HG03095 (cell line): ENCODE data around the gene KCTD18.

Experiments
- ATAC-seq: cut with Tn5 transposase; IDR thresholded peaks from one replicate; pipeline ENCODE4 v1.9.1; 2021; ENCODE audit warnings: moderate library complexity; ENCODE audit not compliant: unreplicated experiment

KCTD18 gene

GRCh38 chr2:200509612-200510433 is at the start of gene KCTD18:
KCTD18 (minus strand) TSS chr2:200510068; CDS start chr2:200507016, 3,052 bp downstream.
- peak; percentile 99 for ATAC-seq

- no peak for ATAC-seq
Measured at GRCh38 chr2:200540793-200541192, 30.9 kb upstream of the KCTD18 start.

GRCh38 chr2:200538139-200538538 is 28.3 kb upstream of the KCTD18 start:
- ATAC-seq = no peak

GRCh38 chr2:200534572-200534971 is 24.7 kb upstream of the KCTD18 start:
- no peak for ATAC-seq

GRCh38 chr2:200533754-200534153 is 23.9 kb upstream of the KCTD18 start:
- no peak for ATAC-seq

GRCh38 chr2:200528228-200528627 is 18.4 kb upstream of the KCTD18 start:
- no peak for ATAC-seq

GRCh38 chr2:200525882-200526651 is 16.2 kb upstream of the KCTD18 start, which contains the start of gene SGO2:
SGO2 (plus strand) TSS chr2:200526207; CDS start chr2:200532976, 6,769 bp downstream.
- peak; percentile 100 for ATAC-seq

- ATAC-seq = no peak
Measured at GRCh38 chr2:200525551-200525881, 15.6 kb upstream of the KCTD18 start.

- ATAC-seq = no peak
Measured at GRCh38 chr2:200525066-200525465, 15.2 kb upstream of the KCTD18 start.

- ATAC-seq = no peak
Measured at GRCh38 chr2:200523604-200524003, 13.7 kb upstream of the KCTD18 start.

- no peak for ATAC-seq
Measured at GRCh38 chr2:200523158-200523557, 13.3 kb upstream of the KCTD18 start.

GRCh38 chr2:200515155-200515554 is 5.3 kb upstream of the KCTD18 start:
- no peak for ATAC-seq

- no peak for ATAC-seq
Measured at GRCh38 chr2:200509235-200509611, 645 bp downstream of the KCTD18 start.

GRCh38 chr2:200507179-200507578 is 2.7 kb downstream of the KCTD18 start:
- no peak for ATAC-seq

- no peak for ATAC-seq
Measured at GRCh38 chr2:200506679-200507078, 3.2 kb downstream of the KCTD18 start.

GRCh38 chr2:200502196-200502595 is 7.7 kb downstream of the KCTD18 start:
- no peak for ATAC-seq

- no peak for ATAC-seq
Measured at GRCh38 chr2:200498402-200499162, 11.3 kb downstream of the KCTD18 start.

GRCh38 chr2:200496696-200497095 is 13.2 kb downstream of the KCTD18 start:
- ATAC-seq = no peak

- no peak for ATAC-seq
Measured at GRCh38 chr2:200494048-200494447, 15.8 kb downstream of the KCTD18 start.

- ATAC-seq = no peak
Measured at GRCh38 chr2:200492656-200493055, 17.2 kb downstream of the KCTD18 start.

- no peak for ATAC-seq
Measured at GRCh38 chr2:200490001-200490400, 19.9 kb downstream of the KCTD18 start.
